ENCODE data around the gene BLACAT1. TPM values are rescaled to one million over a fixed set of nuclear protein-coding genes. Genes with fewer than 3 reads are reported as not detected.
"Not testable (repeated sequence)": the region's sequence is repeated elsewhere in the genome, so short reads cannot be mapped to it uniquely, and the experiment has no call there.

The BLACAT1 gene
- total and polyA plus RNA-seq, 2 donors, result 0.03 TPM; not detected in 1

DNA sequence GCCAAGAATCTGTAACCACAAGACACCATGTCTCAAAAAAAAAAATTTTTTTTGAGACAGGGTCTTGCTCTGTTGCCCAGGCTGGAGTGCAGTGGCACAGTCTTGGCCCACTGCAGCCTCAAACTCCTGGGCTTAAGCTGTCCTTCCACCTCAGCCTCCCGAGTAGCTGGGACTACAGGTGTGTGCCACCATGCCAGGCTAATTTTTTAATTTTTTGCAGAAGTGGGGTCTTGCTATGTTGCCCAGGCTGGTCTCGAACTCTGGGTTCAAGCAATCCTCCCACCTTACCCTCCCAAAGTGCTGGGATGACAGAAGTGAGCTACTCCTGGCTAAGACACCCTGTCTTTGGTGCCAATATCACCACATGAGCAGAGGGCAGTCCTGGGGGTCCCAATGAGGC, 23.1 kb upstream of the BLACAT1 start:
- not testable (repeated sequence) for H3K4me1 ChIP-seq (ENCODE audit: insufficient read depth); DNase-seq (ENCODE audit: extremely low spot score); H3K27ac ChIP-seq (ENCODE audit: low read depth); H3K36me3 ChIP-seq (ENCODE audit: insufficient read depth); H3K4me3 ChIP-seq (ENCODE audit: low read depth, low read length)
- WGBS, result 92% methylated on average over 2 of the region's 2 CpGs

DNA sequence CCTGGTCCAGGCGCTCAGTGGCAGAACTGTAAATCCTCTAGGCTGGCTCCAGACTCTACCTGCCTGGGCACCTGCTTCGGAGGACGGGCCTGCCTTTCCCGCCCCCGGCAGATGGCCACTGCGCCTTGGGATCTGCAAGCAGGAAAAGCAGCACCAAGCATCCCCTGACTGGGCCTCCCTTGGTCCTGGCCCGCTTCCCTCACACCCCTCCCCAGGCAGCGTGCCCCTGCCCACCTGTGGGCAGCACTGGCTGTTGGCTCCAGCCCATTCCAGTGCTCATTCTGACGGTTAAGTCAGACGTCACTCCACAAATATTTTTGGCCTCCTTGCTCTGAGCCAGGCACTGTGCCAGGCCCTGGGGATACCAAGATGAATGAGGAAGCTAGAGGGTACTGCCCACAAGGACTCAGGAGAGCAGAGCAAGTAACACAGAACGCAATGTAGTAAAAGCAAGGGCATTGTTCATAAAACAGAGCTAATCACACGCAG, 22.0 kb upstream of the BLACAT1 start:
- Histone ChIP-seq H3K4me1 (ENCODE audit: insufficient read depth) (no peaks in the 10 kb centered on the region), H3K36me3 (ENCODE audit: insufficient read depth) (no peaks in the 10 kb centered on the region), H3K4me3 (ENCODE audit: low read depth, low read length) (no peak overlapping the region), H3K27ac (ENCODE audit: low read depth) (no peak overlapping the region)
- 63% methylated on average over 12 of the region's 12 CpGs for WGBS
- DNase-seq (ENCODE audit: extremely low spot score), result peak; percentile 47

DNA sequence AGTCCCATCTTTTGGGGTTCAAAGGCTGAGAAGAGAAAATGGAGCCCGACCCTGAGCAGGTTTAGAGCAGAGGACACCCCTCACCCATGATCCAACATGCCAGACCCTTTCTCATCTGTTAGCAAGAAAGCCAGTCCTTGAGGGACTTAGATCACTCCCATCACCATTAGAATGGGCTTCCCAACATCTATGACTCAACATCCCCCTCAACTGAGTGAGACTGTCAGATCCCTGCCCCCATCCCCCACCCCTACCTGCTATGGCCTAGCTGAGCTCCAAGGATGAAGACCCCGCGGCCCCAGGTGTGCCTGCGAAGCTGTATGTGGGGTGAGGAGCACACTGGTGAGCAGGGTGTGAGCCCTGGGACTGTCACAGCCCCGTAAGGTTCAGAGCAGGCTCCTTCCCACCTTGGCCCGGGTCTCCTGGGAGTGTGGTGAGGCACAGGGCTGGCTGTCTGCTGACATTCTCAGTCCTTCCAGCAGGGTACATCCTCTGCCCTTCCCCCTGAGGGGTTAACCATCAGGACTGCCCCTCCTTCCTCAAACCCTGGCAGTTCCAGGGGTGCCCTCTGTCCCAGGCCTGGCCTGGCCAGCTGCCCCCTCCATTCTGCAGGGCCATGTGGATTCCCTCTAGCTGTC, 21.4 kb upstream of the BLACAT1 start:
- H3K27ac ChIP-seq (ENCODE audit: low read depth), result no peak overlapping the region
- H3K4me3 ChIP-seq (ENCODE audit: low read depth, low read length), result no peak overlapping the region
- no peaks in the 10 kb centered on the region for H3K4me1 ChIP-seq (ENCODE audit: insufficient read depth)
- H3K36me3 ChIP-seq (ENCODE audit: insufficient read depth), result no peaks in the 10 kb centered on the region
- WGBS, result 74% methylated on average over 6 of the region's 6 CpGs
- DNase-seq (ENCODE audit: extremely low spot score), result no peak

DNA sequence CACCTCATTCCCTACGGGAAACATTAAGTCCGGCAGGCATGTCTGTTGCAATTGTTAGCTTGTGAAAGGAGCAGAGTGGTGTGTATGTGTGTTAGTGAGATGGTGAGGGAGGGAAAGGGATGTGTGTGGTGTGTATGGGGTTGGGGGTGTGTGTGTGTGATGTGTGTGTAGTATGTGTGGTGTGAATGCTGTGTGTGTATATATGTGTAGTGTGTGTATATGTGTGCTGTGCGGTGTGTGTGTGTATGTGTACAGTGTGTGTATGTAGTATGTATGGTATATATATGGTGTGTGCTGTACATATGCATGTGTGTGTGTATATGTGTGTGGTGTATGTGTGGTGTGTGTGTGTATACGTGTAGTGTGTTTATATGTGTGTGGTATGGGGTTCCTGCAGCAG, 20.8 kb upstream of the BLACAT1 start:
- H3K4me3 ChIP-seq (ENCODE audit: low read depth, low read length), result no peak overlapping the region
- H3K36me3 ChIP-seq (ENCODE audit: insufficient read depth), result no peaks in the 10 kb centered on the region
- 92% methylated on average over 4 of the region's 4 CpGs for WGBS
- H3K4me1 ChIP-seq (ENCODE audit: insufficient read depth), result no peaks in the 10 kb centered on the region
- no peak overlapping the region for H3K27ac ChIP-seq (ENCODE audit: low read depth)
- no peak for DNase-seq (ENCODE audit: extremely low spot score)

DNA sequence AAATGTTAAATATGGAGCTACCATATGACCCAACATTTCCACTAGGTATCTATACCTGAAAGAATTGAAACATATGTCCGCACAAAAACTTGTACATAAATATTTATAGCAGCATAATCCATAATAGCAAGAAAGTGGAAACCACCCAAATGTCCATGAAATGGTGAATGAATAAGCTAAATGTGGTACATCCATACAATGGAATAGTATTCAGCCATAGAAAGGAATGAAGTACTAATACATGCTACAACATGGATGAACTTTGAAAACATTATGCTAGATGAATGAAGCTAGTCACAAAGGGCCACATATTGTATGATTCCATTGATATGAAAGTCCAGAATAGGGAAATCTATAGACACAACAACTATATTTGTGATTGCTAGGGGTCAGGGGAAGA, 20.0 kb upstream of the BLACAT1 start:
- 99% methylated on average over 1 of the region's 1 CpG for WGBS
- H3K4me1 ChIP-seq (ENCODE audit: insufficient read depth), result no peaks in the 10 kb centered on the region

DNA sequence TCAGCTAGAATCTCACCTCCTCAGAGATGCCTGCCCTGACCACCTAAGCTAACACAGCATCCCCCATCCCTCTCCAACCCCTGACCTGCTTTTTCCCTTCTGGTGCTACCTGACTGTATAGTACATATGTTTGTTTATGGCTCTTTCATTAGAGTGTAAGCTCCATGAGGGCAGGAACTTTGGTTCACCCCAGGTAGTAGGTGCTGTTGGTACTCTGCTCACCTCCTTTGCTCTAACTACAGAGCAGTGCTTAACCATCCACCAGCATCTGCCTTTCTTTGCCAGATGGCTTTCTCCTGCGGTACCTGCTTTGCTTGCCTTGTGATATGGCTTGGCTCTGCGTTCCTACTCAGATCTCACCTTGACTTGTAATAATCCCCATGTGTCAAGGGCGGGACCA, 18.7 kb upstream of the BLACAT1 start:
- Histone ChIP-seq H3K36me3 (ENCODE audit: insufficient read depth) (no peaks in the 10 kb centered on the region), H3K4me3 (ENCODE audit: low read depth, low read length) (no peak overlapping the region), H3K27ac (ENCODE audit: low read depth) (no peak overlapping the region), H3K4me1 (ENCODE audit: insufficient read depth) (no peaks in the 10 kb centered on the region)
- no peak for DNase-seq (ENCODE audit: extremely low spot score)
- 96% methylated on average over 3 of the region's 3 CpGs for WGBS

More for the DNA sequence above, 20.0 kb upstream of the BLACAT1 start:
- no peak overlapping the region for H3K27ac ChIP-seq (ENCODE audit: low read depth)
- H3K4me3 ChIP-seq (ENCODE audit: low read depth, low read length), result no peak overlapping the region
- DNase-seq (ENCODE audit: extremely low spot score), result no peak
- no peaks in the 10 kb centered on the region for H3K36me3 ChIP-seq (ENCODE audit: insufficient read depth)

DNA sequence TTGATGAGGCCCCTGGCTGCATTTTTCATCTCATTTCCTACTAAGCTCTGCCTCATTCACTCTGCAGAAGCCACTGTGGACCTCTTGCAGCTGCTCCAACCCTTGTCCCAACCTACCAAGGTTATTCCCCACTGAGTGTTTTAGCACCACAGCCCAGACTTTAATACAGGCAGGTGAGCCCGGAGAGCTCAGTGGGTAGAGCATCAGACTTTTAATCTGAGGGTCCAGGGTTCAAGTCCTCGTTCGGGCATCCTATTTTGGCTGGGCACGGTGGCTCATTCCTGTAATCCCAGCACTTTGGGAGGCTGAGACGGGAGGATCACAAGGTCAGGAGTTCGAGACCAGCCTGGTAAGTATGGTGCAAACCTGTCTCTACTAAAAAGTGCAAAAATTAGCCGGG, 18.1 kb upstream of the BLACAT1 start:
- no peak overlapping the region for H3K27ac ChIP-seq (ENCODE audit: low read depth)
- no peak overlapping the region for H3K4me3 ChIP-seq (ENCODE audit: low read depth, low read length)
- H3K36me3 ChIP-seq (ENCODE audit: insufficient read depth), result no peaks in the 10 kb centered on the region
- WGBS, result 90% methylated on average over 7 of the region's 7 CpGs
- DNase-seq (ENCODE audit: extremely low spot score), result no peak
- H3K4me1 ChIP-seq (ENCODE audit: insufficient read depth), result no peaks in the 10 kb centered on the region

DNA sequence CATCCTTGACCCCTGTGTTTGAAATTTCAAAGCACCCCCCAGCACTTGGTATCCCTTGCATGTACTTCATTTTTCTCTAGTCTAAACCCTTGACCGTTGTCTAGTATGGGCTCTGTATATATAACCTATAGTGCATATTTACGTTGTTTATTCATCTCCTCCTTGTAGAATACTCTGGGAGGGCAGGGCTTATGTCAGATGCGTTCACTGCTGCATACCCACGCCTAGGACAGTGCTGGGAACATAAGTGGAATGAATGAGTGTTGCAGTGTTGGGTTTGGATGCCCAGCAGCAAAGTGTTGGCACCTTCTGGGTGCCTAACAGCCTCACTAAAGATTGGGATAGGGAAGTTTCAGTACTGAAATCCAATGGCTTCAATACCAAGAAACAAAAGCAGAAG, 17.6 kb upstream of the BLACAT1 start:
- Histone ChIP-seq H3K4me1 (ENCODE audit: insufficient read depth) (no peaks in the 10 kb centered on the region), H3K27ac (ENCODE audit: low read depth) (no peak overlapping the region), H3K36me3 (ENCODE audit: insufficient read depth) (no peaks in the 10 kb centered on the region), H3K4me3 (ENCODE audit: low read depth, low read length) (no peak overlapping the region)
- DNase-seq (ENCODE audit: extremely low spot score), result no peak
- WGBS, result 25% methylated on average over 4 of the region's 4 CpGs

DNA sequence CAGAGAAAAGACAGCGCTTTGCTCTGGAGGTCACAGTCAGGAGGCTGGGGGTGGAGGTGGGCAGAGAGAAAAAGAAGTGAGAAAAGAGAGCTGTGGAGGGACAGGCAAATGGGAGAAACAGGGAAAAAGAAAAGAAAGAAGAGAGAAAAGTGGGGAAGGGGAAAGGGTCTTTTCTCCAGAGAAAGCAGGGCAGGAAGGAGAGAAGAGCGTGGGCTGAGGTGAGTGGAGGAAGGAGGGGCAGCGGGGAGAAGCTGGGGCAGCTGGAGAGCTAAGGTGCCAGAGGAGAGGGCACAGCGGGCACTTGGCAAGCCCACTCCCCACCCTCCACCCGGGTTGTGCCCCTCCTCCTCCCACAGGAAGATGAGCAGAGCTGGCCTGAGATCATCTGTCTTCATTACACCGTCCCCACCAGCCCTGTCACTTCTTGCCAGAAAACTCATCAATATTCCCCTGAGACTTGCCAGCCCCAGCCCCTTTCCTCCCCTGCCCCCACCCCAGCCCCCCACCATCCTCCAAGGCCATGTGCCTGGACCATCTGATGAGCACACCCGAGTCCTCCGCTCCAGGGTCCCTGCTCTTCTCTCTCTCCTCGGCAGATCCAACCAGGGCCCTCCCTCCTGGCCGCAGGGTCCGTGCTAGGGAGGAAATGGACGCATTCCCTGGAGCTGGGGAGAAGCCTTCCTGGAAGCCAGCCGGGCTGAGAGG, 17.0 kb upstream of the BLACAT1 start:
- 21% methylated on average over 13 of the region's 13 CpGs for WGBS
- DNase-seq (ENCODE audit: extremely low spot score), result no peak
- H3K27ac ChIP-seq (ENCODE audit: low read depth), result no peak overlapping the region
- H3K4me3 ChIP-seq (ENCODE audit: low read depth, low read length), result no peak overlapping the region
- no peaks in the 10 kb centered on the region for H3K4me1 ChIP-seq (ENCODE audit: insufficient read depth)
- H3K36me3 ChIP-seq (ENCODE audit: insufficient read depth), result no peaks in the 10 kb centered on the region

DNA sequence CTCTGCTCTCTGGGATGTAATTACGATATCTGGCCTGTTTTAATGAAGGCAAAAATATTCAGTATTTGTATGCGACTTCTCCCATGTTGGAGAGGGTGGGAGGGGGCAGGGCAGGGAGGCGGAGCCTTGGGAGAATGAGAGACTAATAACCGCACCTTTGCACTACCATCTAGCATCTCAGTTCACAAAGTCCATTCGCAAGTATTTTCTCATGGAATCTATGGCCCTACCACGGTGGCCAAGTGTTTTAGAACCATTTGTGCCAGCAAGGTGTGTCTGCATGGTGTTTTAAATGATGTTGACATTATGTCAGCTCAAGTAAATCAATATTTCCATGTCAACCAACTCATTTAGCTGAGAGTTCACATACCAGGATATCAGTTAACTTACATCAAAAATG, 14.3 kb upstream of the BLACAT1 start:
- DNase-seq (ENCODE audit: extremely low spot score), result no peak
- no peaks in the 10 kb centered on the region for H3K36me3 ChIP-seq (ENCODE audit: insufficient read depth)
- 89% methylated on average over 6 of the region's 6 CpGs for WGBS
- no peak overlapping the region for H3K4me3 ChIP-seq (ENCODE audit: low read depth, low read length)
- H3K4me1 ChIP-seq (ENCODE audit: insufficient read depth), result no peaks in the 10 kb centered on the region
- no peak overlapping the region for H3K27ac ChIP-seq (ENCODE audit: low read depth)

DNA sequence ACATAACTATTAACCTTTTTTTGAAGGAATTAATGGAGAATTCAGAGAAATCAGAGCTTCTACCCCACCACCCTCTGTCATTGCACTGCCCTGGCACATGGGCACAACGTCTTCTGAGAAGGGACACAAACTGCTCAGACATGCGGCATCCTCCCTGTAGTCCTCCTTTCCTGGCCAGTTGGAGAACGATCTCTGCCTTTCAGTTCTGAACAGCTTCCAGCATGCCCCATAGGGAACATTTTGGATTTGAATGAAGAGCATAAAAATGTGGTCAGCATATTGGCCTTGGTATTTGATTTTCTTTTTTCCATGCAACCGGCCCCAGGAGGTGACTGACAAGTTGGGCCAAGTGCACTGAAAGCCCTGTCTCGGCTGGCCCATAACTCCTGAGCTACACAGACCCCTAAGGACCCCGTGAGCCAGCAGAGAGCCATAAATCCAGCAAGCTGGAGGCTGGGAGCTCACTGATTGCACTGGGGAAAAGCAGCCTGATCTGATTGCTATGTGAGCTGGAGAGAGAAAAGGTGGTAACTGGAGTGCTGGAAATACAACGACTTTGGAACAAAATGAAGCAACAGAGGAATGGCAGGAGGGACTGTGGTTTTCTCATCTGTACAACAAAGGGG, 10.9 kb upstream of the BLACAT1 start:
- H3K4me1 ChIP-seq (ENCODE audit: insufficient read depth), result no peaks in the 10 kb centered on the region
- H3K27ac ChIP-seq (ENCODE audit: low read depth), result no peak overlapping the region
- no peak for DNase-seq (ENCODE audit: extremely low spot score)
- H3K36me3 ChIP-seq (ENCODE audit: insufficient read depth), result no peaks in the 10 kb centered on the region
- no peak overlapping the region for H3K4me3 ChIP-seq (ENCODE audit: low read depth, low read length)
- 31% methylated on average over 7 of the region's 7 CpGs for WGBS

DNA sequence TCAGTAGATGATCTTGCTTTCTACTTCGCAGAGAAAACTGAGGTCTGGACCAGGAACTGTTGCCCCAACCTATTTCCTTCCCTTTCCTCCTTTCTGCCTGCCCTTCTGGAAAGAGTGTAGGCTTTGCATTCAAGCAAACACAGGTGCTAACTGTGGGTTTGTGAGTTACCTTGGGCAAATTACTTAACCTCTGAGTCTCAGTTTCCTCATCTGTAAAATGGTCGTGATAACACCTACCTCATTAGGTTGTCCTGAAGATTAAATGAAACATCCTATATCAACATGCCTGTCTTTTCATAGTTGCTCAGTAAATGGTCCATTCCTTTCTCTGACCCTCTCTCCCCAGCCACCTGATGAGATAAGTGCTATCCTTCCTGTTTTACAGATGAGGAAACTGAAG, 9.5 kb upstream of the BLACAT1 start:
- 90% methylated on average over 2 of the region's 2 CpGs for WGBS
- H3K36me3 ChIP-seq (ENCODE audit: insufficient read depth), result no peaks in the 10 kb centered on the region
- H3K27ac ChIP-seq (ENCODE audit: low read depth), result no peak overlapping the region
- H3K4me3 ChIP-seq (ENCODE audit: low read depth, low read length), result no peak overlapping the region
- H3K4me1 ChIP-seq (ENCODE audit: insufficient read depth), result no peaks in the 10 kb centered on the region
- no peak for DNase-seq (ENCODE audit: extremely low spot score)

DNA sequence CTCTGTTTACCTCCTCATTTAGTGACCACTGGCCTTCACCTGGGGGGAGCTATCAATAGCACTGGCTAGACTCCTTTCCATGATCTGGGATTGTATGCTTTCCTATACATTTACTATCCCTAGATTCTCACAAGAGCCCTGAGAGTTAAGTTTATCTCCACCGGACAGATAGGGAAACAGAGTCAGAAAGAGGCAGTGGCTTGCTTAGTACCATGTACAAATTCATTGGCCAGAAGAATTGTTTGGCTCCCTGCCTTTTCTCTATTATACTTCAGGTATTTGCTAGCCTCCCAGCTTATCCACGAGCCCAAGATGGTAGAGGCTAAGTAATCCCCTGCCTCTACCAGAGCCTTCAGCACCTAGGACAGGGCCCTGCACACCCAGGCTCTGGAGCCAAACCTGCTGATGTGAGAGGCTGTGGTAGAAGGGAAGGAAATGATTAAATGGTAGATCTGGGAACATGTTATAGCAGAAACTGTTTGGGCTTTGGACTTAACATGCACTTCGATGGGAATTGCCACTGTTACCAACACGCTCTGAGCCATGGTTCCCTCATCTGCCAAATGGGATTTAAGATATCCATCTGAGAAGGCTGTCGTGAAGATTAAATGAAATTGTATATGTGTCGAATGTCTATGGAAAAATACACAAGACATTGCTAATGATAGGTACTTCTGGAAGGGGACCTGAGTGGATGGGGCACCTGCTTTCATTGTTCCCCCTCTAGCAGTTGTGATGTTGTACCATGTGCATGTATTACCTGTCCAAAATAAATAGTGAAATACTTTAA, 3.1 kb upstream of the BLACAT1 start:
- Histone ChIP-seq H3K36me3 (ENCODE audit: insufficient read depth) (no peaks in the 10 kb centered on the region), H3K4me3 (ENCODE audit: low read depth, low read length) (no peak overlapping the region), H3K4me1 (ENCODE audit: insufficient read depth) (no peaks in the 10 kb centered on the region), H3K27ac (ENCODE audit: low read depth) (no peak overlapping the region)
- 57% methylated on average over 6 of the region's 6 CpGs for WGBS
- no peak for DNase-seq (ENCODE audit: extremely low spot score)
